GM19463 (cell line): Measurements from ENCODE around the gene LDLRAD2.
"Not testable (repeated sequence)": the region's sequence is repeated elsewhere in the genome, so short reads cannot be mapped to it uniquely, and the experiment has no call there.

Experiments used
- ATAC-seq: cut with Tn5 transposase; IDR thresholded peaks from one replicate; pipeline ENCODE4 v1.9.1; 2021; ENCODE audit warnings: mild to moderate bottlenecking, moderate library complexity; ENCODE audit not compliant: unreplicated experiment

The LDLRAD2 gene

GRCh38 chr1:21811875-21812305, at the start of gene LDLRAD2:
LDLRAD2 (plus strand) TSS chr1:21812265; CDS start chr1:21812452, 187 bp downstream.
- ATAC-seq = no peak

DNA sequence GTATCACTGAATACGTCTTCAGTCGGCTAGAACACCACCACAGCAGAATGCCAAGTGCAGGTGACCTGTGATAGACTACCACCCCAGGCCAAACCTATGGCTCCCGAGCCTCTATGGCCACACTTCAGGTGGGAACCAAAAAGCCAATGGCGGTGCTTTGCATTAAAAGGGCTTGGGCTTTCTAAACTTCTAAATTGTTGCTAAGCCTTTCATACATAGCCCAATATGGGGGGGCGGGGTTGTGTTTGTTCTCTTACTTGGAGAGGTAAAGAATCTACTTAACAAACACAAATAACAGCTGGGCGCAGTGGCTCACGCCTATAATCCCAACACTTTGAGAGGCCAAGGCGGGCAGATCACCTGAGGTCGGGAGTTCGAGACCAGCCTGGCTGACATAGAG, 48.8 kb upstream of the LDLRAD2 start:
- ATAC-seq = no peak

DNA sequence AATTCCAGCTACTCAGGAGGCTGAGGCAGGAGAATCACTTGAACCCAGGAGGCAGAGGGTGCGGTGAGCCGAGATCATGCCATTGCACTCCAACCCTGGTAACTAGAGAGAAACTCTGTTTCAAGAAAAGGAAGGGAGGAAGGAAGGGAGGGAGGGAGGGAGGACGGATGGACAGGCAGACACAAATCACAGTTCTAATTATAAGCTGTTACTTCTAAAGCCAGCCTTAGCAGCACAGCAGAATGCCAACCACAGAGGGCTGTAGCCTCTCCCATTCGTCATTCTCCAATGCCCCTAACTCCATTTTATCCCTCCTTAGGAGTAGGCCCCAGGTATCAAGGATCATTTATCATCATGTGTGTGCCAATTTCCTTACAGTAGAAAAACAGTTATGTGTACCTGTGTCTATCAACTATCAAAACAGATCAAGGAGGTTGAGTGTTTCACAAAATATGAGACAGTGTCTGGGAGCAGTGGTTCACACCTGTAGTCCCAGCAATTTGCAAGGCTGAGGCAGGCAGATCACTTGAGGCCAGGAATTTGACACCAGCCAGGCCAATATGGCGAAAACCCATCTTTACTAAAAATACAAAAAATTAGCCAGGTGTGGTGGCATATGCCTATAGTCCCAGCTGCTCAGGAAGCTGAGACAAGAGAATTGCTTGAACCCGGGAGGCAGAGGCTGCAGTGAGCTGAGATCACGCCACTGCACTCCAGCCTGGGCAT, 48.2 kb upstream of the LDLRAD2 start:
- ATAC-seq = no peak

DNA sequence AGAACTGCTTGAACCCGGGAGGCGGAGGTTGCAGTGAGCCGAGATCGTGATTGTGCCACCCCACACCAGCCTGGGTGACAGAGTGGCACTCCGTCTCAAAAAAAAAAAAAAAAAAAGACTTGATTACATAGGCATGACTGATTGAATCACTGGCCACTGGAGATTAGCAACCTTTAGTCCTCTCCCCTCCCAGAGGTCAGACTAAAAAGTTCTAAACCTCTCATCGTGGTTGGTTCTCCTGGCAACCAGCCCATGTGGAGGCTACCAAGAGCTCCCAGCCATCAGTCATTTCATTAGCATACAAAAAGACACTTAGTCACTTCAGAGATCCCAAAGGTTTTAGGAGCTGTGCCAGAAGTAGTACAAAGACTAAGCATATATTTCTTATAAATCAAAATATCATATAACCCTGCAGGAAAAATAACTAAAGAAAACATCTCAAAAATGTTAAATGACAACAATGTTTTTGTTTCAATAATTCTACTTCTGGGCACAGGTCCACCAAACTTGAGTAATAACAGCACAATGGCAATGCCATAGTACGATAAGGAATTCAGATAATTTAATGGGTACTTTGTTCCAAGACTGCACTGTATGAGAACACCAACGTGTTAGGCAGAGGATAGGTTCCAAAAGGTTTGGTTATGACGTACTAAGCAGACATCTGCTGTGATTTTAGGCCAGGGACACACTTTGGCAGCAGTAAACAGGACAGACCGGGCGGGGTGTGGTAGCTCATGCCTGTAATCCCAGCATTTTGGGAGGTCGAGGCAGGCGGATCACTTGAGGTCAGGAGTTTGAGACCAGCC, 47.2 kb upstream of the LDLRAD2 start:
- no peak for ATAC-seq

DNA sequence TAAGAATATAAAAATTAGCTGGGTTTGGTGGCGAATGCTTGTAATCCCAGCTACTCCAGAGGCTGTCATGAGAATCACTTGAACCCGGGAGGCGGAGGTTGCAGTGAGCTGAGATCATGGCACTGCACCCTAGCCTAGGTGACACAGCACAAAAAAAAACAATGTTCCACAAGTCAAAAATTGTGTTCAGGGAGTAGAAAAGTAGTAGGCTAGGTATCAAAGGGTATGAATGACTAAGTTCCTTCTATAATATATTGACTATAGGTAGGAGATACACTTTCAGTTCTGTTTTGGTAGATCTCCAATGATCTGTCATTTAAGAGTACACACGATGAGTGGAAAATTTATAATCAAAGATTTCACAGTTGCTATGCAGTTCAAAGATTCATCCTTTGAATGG, 45.9 kb upstream of the LDLRAD2 start:
- ATAC-seq = no peak

DNA sequence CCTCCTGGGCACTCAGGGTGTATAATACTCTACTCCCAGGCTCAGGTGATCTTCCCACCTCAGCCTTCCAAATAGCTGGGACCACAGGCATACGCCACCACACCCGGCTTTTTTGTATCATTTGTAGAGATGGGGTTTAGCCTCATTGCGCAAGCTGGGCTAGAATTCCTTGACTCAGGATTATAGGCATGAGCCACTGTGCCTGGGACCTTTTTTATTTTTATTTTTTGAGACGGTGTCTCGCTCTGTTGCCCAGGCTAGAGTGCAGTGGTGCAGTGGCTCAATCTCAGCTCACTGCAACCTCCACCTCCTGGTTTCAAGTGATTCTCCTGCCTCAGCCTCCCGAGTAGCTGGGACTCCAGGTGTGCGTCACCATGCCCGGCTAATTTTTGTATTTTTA, 45.0 kb upstream of the LDLRAD2 start:
- not testable (repeated sequence) for ATAC-seq

- ATAC-seq = no peak
These were observed 41.9 kb upstream of the LDLRAD2 start for GRCh38 chr1:21770201-21770600.

- ATAC-seq = not testable (repeated sequence)
These were observed 41.5 kb upstream of the LDLRAD2 start for GRCh38 chr1:21770602-21771001.

DNA sequence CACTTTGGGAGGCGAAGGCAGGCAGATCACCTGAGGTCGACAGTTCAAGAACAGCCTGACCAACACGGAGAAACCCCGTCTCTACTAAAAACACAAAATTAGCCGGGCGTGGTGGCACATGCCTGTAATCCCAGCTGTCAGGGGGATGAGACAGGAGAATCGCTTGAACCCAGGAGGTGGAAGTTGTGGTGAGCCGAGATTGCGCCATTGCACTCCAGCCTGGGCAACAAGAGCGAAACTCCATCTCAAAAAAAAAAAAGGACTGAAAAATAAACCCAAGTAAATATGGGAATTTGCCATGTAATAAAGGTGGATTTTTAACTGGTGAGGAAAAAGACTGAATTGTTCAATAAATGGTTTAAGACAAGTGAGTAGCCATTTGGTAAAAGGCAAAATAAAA, 40.4 kb upstream of the LDLRAD2 start:
- not testable (repeated sequence) for ATAC-seq

DNA sequence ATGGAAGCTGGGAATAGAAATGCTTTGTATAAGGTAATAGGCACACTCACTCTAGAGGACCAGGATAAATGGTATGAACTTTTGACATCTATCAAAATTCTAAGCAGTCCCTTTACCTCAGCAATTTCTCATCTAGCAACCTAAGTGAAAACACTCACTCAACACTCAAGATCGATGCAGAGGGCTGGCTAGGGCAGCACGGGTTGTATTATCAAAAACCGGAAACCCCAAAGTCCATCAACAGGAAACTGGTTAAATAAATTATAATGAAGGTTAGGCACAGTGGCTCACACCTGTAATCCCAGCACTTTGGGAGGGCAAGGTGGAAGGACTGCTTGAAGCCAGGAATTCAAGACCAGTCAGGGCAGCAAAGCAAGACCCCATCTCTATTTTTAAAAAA, 38.5 kb upstream of the LDLRAD2 start:
- no peak for ATAC-seq

GRCh38 chr1:21774835-21775549, 37.1 kb upstream of the LDLRAD2 start:
- no peak for ATAC-seq

- no peak for ATAC-seq
These were observed 36.5 kb upstream of the LDLRAD2 start for GRCh38 chr1:21775550-21775914.

DNA sequence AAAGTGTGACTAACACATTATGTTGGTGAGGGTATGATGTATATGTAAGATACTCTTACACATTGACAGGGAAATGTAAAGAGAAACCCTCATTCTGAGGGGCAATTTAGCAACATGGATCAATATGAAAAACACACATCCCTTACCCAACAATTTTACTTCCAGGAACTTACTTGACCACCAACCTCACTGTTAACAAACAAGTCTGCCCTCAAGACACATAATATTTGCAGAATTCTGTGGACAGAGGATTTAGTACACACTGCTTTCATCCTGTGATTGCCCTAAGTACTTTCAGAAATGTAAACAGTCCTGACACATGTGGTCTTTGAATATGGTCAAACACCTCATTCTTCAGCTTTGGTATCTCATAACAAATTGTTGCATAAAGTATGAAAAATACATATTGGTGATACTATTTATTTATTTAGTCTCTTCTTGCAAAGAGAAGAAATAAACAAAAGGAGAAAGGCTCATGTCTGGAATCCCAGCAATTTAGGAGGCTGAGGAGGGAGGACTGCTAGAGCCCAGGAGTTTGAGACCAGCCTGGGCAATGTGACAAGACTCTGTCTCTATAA, 36.0 kb upstream of the LDLRAD2 start:
- no peak for ATAC-seq

DNA sequence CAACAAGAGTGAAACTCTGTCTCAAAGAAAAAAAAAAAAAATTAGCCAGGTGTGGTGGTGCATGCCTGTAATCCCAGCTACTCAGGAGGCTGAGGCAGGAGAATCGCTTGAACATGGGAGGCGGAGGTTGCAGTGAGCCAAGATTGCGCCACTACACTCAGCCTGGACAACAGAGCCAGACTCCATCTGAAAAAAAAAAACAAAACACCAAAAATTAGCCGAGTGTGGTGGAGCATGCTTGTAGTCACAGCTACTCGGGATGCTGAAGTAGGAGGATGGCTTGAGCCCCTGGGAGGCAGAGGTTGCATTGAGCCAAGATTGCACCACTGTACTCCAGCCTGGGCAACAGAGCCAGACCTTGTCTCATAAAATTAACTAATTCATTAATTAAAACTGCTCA, 35.1 kb upstream of the LDLRAD2 start:
- ATAC-seq = not testable (repeated sequence)

GRCh38 chr1:21778405-21778727, 33.7 kb upstream of the LDLRAD2 start:
- no peak for ATAC-seq

- peak; percentile 33 for ATAC-seq
These were observed 32.2 kb upstream of the LDLRAD2 start for GRCh38 chr1:21779613-21780521.

DNA sequence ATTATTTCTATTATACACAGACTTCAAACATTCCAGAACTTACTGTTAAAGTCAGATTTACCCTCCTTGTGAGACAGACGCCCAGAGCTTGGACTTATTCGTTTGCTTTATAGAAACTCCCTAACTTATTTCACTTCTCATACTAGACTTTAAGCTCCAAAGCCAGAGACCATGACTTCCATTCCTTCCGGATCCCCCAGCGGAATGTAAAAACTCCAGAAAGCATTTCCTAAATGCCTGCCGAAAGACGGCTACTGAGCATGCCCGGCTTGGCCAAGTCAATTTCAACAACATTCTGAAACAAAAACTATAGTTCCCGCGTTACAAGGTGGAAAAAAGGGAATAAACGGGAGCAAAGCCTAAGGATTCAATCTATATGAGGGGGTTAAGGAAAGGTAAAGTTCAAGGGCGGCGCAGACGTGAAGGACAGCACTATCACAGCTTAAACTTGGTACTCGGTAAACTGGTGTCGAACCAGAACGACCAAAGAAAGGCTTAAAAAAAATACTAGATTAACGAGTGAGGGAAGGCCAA, 30.2 kb upstream of the LDLRAD2 start:
- ATAC-seq = no peak

- ATAC-seq = peak; percentile 13
These were observed 29.7 kb upstream of the LDLRAD2 start for GRCh38 chr1:21782349-21782867.

DNA sequence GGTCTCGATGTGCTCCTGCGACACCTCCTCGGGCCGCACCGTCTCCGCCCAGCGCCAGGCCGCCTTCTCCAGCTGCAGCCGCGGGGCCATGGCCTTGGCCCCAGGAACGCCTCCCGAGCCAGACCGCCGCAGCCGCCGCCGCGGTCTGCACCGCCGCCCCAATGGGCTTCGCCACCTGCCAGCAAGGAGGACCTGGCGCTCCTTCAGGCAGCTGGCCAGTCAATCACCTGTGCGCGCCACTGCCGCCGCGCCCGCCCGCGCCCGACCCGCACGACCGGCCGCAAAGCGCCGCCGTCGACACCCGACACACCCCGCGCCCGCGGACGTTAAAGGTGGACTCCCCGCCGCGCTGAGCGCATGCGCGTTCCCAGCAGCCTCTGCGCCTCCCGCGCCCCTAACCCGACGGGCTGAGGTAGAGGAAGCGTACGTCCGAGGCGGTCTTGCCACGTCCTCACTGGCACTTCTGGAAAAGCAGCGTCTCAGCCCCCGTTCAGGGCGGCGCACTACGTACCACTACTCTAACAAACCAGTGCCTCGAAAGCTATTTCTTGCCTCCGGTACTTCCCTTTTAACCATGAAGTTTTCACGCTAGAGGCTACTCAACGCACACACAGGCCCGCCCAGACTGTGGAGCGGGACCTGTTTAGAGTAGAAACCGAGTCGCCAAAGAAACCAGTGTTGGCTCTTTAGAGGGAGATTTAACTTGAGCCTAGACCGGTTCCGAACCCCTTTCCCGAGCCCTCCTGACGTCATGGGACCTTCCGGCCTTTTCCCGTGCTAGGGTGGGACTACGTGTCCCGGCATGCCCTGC, 29.0 kb upstream of the LDLRAD2 start, which contains the start of gene USP48:
USP48 (minus strand) TSS at position 282 of the 811 bp plus-strand sequence; CDS start at position 90, 192 bp downstream.
- peak; percentile 63 for ATAC-seq
